ENCODE data around the gene VCL. TPM values are rescaled to one million over a fixed set of nuclear protein-coding genes. Genes with fewer than 3 reads are reported as not detected.
A peak's percentile ranks its signal among the peaks of the same experiment; 100 is the strongest.

The VCL gene
- total and polyA plus RNA-seq, 2 of the 8 experiments (the other 6 are each of a cell fraction or from before 2014, with no cell fraction given): 119 to 377 TPM

DNA sequence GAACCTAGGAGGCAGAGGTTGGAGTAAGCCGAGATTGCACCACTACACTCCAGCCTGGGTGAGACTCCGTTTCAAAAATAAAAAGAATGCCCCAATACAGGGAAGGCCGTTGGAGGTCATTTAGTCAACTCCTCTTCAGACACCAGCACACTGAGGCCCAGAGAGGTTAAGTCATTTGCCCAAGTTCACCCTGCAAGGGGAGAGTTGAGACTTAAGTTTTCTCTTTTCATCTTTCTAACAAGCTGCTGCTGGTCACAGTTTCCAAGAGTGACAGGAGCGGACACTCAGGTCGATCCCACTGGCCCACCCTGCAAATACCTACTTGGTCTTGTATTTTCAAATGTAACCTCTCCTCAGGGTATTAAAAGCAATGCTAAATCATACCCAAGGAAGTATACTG is 30.4 kb upstream of the VCL start:
- Histone ChIP-seq H3K27ac (ENCODE audit: low read depth, low read length) (peak overlapping the region; percentile 96), H3K18ac (ENCODE audit: extremely low read depth, low read length) (peak overlapping the region; percentile 97), H2BK5ac (ENCODE audit: low read depth, low read length) (peak overlapping the region; percentile 100), H3K9ac (replicated peaks in 1 of 4; ENCODE audit: extremely low read depth in 1 of 4, low read depth in 3 of 4, low read length in 3 of 4) (peak overlapping the region in 2 of 4 experiments; percentile 55 to 69; a peak in 3 of 7 replicates), H4K8ac (ENCODE audit: extremely low read depth, insufficient read depth, low read length) (peak overlapping the region; percentile 28; the same call in 1 of the 2 replicates), H3K79me2 (ENCODE audit: control insufficient read depth in 1 of 2, insufficient read depth in 2 of 2, low read length in 2 of 2) (no peaks in the 10 kb centered on the region), H4K91ac (replicated peaks; ENCODE audit: insufficient read length, low read length) (peak overlapping the region; percentile 93), H4K20me1 (replicated peaks in 1 of 2; ENCODE audit: control insufficient read depth in 1 of 2, insufficient read depth in 2 of 2, low read length in 2 of 2) (no peaks in the 10 kb centered on the region), H3K4ac (replicated peaks; ENCODE audit: insufficient read length, low read depth, low read length) (peak overlapping the region; percentile 47), H2BK15ac (ENCODE audit: low read length) (peak overlapping the region; percentile 93; the same call in 1 of the 2 replicates), H3K4me2 (ENCODE audit: insufficient read depth in 1 of 2, low read depth in 2 of 2, low read length in 2 of 2) (peak overlapping the region; percentile 65 to 75), H3K4me1 (replicated peaks in 1 of 4; ENCODE audit: control insufficient read depth in 3 of 4, insufficient read depth in 4 of 4, low read length in 3 of 4) (peaks cover 18 to 38% (median 31%) of the 10 kb centered on the region in 4 experiments), H2BK20ac (ENCODE audit: low read length) (peak overlapping the region; percentile 24), H2AFZ (ENCODE audit: low read length) (no peak overlapping the region), H3K4me3 (ENCODE audit: extremely low read depth in 1 of 4, insufficient read depth in 2 of 4, low read depth in 3 of 4, low read length in 4 of 4) (peak overlapping the region in 1 of 4 experiments; percentile 38; a peak in 2 of 8 replicates), H3K27me3 (replicated peaks in 1 of 4; ENCODE audit: control insufficient read depth in 3 of 4, extremely low read depth in 1 of 4, insufficient read depth in 3 of 4, low read length in 3 of 4) (no peaks in the 10 kb centered on the region), H2AK5ac (ENCODE audit: low read depth, low read length) (peak overlapping the region; percentile 98), H2BK12ac (ENCODE audit: low read depth, low read length) (peak overlapping the region; percentile 93), H3K9me3 (ENCODE audit: insufficient read depth in 2 of 2, low read depth in 1 of 2, low read length in 1 of 2) (no peaks in the 10 kb centered on the region), H3K56ac (replicated peaks; ENCODE audit: insufficient read length, low read depth, low read length) (peak overlapping the region; percentile 91), H3K14ac (ENCODE audit: insufficient read length) (peak overlapping the region; percentile 72), H3K36me3 (ENCODE audit: control insufficient read depth in 2 of 4, insufficient read depth in 4 of 4, low read length in 3 of 4) (no peaks in the 10 kb centered on the region), H4K5ac (ENCODE audit: insufficient read length, low read depth, low read length) (peak overlapping the region; percentile 83), H3K23ac (ENCODE audit: insufficient read length) (no peak overlapping the region), H2BK120ac (replicated peaks; ENCODE audit: low read depth, low read length) (peak overlapping the region; percentile 100), H3K79me1 (ENCODE audit: low read depth, low read length) (no peaks in the 10 kb centered on the region), H3K23me2 (ENCODE audit: low read depth, low read length) (no peaks in the 10 kb centered on the region)
- ChIA-PET POLR2A (ENCODE audit: partially characterized antibody) (interaction anchor here (0.5 to 8.5 kb wide), 33 partner anchors 9 to 209 kb away, joined by 3 to 261 read pairs (median 7); partner anchors contain the start of genes PLAU and VCL), CTCF (ENCODE audit: partially characterized antibody) (interaction anchor here (0.8 to 3.4 kb wide), 11 partner anchors 12 to 149 kb away, joined by 3 to 16 read pairs (median 4); no protein-coding TSS in a partner anchor)
- 22% methylated on average over 5 of the region's 5 CpGs; no CpG with 5 or more reads in 1 of the 2 experiments for WGBS, 2 experiments (ENCODE audit: extremely low coverage in 1 of 2, insufficient coverage in 1 of 2, insufficient read length in 1 of 2, insufficient replicate concordance in 2 of 2, low coverage in 1 of 2, low lambda C conversion rate in 2 of 2, missing lambda C conversion rate in 1 of 2)
- FAIRE-seq (no peak), DNase-seq (ENCODE audit: low read depth in 1 of 2, low spot score in 2 of 2) (no peak)
- 0 out of 2 replicates have a peak, but pooled peaks have one; percentile 0 for TF ChIP-seq CHD1 (IDR thresholded peaks at IDR 0.05; ENCODE audit: low read depth, low read length)
- TF ChIP-seq EZH2 (IDR thresholded peaks at IDR 0.05; ENCODE audit: low read depth, low read length, severe bottlenecking): no peak
- TF ChIP-seq POLR2A (IDR thresholded peaks at IDR 0.05; ENCODE audit: control extremely low read depth in 1 of 2, low read depth in 2 of 2, low read length in 2 of 2): peak in 1 of 2 experiments; percentile 50; a peak in 1 of 3 replicates

Measured in H1 (cell line).